Activated CD4-positive, alpha-beta T cell treated with anti-CD3 and anti-CD28 coated beads, Interleukin-2, amount 10 ng/mL, durations not matched to agents 7 days and 5 days (primary cell): ENCODE measurements around the gene VSNL1. TPM values are rescaled to one million over a fixed set of nuclear protein-coding genes. Genes with fewer than 3 reads are reported as not detected.

Experiments
- CTCF ChIA-PET: fragments of 350-600 bp; sonication (Branson Sonifier 250); formaldehyde crosslinking; loops from one replicate; lab custom pipeline; 2021; ENCODE audit warnings: antibody characterized with exemption; lab: Charles Lee
- POLR2A ChIA-PET: fragments of 350-600 bp; sonication (Branson Sonifier 250); formaldehyde crosslinking; loops from one replicate; lab custom pipeline; 2021; ENCODE audit warnings: antibody characterized with exemption; lab: Charles Lee
- DNase-seq: peaks from one replicate; pipeline ENCODE4 v3.0.0-alpha.2; 2020
- H3K27ac Mint-ChIP-seq: one replicate; pipeline ENCODE4 v1.8.0; 2021; ENCODE audit warnings: mild to moderate bottlenecking, moderate library complexity, mixed read lengths
- H3K27me3 Mint-ChIP-seq: one replicate; pipeline ENCODE4 v1.8.0; 2021; ENCODE audit warnings: mixed read lengths
- H3K36me3 Mint-ChIP-seq: one replicate; pipeline ENCODE4 v1.8.0; 2021; ENCODE audit warnings: low read depth, mixed read lengths
- H3K4me1 Mint-ChIP-seq: one replicate; pipeline ENCODE4 v1.8.0; 2021; ENCODE audit warnings: mixed read lengths
- H3K4me3 Mint-ChIP-seq: one replicate; pipeline ENCODE4 v1.8.0; 2021; ENCODE audit warnings: mild to moderate bottlenecking, moderate library complexity, mixed read lengths
- H3K9me3 Mint-ChIP-seq: one replicate; pipeline ENCODE4 v1.8.0; 2021; ENCODE audit warnings: mixed read lengths
- total RNA-seq, 2 experiments: library from RNA; stranded (reverse); gene quantifications; one replicate each; pipeline ENCODE4 v1.2.3, GENCODE V29; 2021

Gene VSNL1
- total RNA-seq, 2 experiments from 2014 or later = not detected

DNA sequence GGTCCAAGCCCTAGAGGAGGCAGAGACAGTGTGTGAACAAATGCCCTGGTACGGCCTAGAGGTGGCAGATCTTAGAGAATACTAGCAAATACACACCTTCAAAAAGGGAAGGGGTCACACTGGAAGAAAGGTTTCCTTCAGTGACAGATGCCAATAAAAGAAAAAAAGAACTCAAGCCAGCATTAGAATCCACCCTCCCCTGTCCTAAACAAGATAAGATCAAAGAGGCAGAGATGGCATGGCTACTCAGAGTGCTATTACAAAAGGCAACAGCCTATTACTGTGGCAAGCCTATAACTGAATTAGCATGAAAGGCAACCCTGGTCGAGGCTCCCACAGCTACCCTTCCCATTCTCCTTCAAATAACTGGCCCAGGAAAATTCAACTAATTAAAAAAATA lies 143.5 kb downstream of the VSNL1 start:
- Mint-ChIP-seq H3K9me3 (no peaks in the 10 kb centered on the region), H3K27ac (no peak overlapping the region), H3K4me1 (no peaks in the 10 kb centered on the region), H3K4me3 (no peak overlapping the region), H3K36me3 (peaks cover 35% of the 10 kb centered on the region), H3K27me3 (no peaks in the 10 kb centered on the region)
- no peak for DNase-seq
- ChIA-PET POLR2A (no interaction called here), CTCF (interaction anchor here (0.7 kb wide), 1 partner anchor 23 kb away, joined by 3 read pairs; no protein-coding TSS in a partner anchor)

DNA sequence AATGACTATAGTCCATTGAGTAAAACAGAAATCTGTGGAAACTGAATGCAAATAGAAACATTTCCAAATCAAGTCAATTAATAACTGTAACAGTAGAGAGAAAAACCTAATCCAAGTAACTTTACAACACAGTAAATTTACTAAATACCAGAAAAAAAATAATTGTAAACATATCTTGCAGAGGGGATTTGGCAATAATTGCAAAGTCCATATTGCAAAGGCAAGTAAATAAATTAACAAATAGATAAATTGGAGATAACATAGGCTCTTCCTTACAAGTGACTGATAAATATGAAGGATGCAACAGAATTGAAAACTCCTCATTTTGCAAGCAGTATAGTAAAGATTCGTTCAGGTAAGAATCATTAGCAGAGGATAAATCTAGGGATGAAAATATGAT lies 148.1 kb downstream of the VSNL1 start:
- DNase-seq = no peak
- Mint-ChIP-seq H3K9me3 (peaks cover 4% of the 10 kb centered on the region), H3K4me1 (no peaks in the 10 kb centered on the region), H3K27me3 (no peaks in the 10 kb centered on the region), H3K27ac (no peak overlapping the region), H3K36me3 (peaks cover 40% of the 10 kb centered on the region), H3K4me3 (no peak overlapping the region)
- ChIA-PET CTCF (no interaction called here), POLR2A (no interaction called here)

DNA sequence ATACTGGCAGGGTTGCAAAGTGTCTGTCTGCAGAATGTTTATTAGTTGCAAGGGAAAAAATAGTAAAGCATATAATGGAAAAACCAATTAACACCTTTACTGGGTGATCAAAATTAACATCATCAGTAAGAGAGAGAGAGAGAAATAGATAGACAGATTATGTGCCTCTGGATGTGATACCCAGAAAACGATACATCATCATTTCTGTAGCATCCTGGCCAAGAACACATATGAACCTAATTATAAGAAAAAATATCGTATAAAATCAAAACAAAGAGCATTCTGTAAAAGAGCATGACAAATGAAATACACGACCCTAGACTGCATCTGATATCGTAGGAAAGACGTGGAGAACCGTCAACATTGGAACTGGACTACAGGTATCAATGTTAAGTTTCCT lies 148.5 kb downstream of the VSNL1 start:
- H3K4me1 Mint-ChIP-seq = no peaks in the 10 kb centered on the region

DNA sequence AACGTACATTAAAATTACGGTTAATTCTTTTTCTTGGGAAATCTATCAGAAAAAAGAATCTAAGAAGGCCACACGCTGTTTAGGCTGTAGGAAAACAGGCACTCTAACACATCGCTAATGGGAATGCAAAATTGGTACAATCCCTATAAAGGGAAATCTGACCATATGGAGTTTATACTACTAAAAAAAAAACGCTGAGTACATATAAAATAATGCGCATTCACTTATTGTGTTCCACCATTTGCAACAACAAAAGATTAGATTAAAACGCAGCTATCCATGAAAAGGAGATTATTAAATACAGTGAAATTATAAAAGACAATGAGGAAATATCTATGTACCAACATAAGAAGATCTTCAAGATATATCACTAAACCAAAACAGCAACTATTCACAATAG lies 150.3 kb downstream of the VSNL1 start:
- CTCF ChIA-PET = interaction anchor here (1.3 kb wide), 1 partner anchor 11 kb away, joined by 6 read pairs; no protein-coding TSS in a partner anchor
- Mint-ChIP-seq H3K9me3 (peaks cover 4% of the 10 kb centered on the region), H3K36me3 (peaks cover 49% of the 10 kb centered on the region), H3K4me3 (no peak overlapping the region), H3K4me1 (no peaks in the 10 kb centered on the region), H3K27me3 (no peaks in the 10 kb centered on the region), H3K27ac (no peak overlapping the region)
- no peak for DNase-seq
- POLR2A ChIA-PET = no interaction called here

More for the DNA sequence above, 148.5 kb downstream of the VSNL1 start:
- Mint-ChIP-seq H3K9me3 (peaks cover 4% of the 10 kb centered on the region), H3K27ac (no peak overlapping the region), H3K27me3 (no peaks in the 10 kb centered on the region), H3K4me3 (no peak overlapping the region), H3K36me3 (peaks cover 44% of the 10 kb centered on the region)
- ChIA-PET POLR2A (no interaction called here), CTCF (no interaction called here)
- no peak for DNase-seq

Other genes starting within 250 kb of the VSNL1 start
- gene RAD51AP2, start 22.3 kb upstream of the VSNL1 start, total RNA-seq = not detected
- gene SMC6, start 213.1 kb downstream of the VSNL1 start, total RNA-seq = 10 to 100 TPM; 41.3 to 41.9 TPM
- gene GEN1, start 213.4 kb downstream of the VSNL1 start, total RNA-seq = 10 to 100 TPM; 41.9 to 43.7 TPM